H9 (cell line): ENCODE measurements around the gene AMBRA1. TPM values are rescaled to one million over a fixed set of nuclear protein-coding genes. Genes with fewer than 3 reads are reported as not detected.

Source experiments
- DNase-seq: peaks from one replicate; pipeline ENCODE4 v3.0.0-alpha.2; 2017
- H2AFZ ChIP-seq: one replicate; pipeline ENCODE4 v1.6.1; 2013; ENCODE audit warnings: mild to moderate bottlenecking, low read length, control low read depth, moderate library complexity
- H2AK5ac ChIP-seq: 2 replicates; pipeline ENCODE4 v1.6.1; 2013; ENCODE audit warnings: low read length, control low read depth, mixed read lengths; ENCODE audit not compliant: insufficient read length
- H2BK120ac ChIP-seq: one replicate; pipeline ENCODE4 v1.6.1; 2013; ENCODE audit warnings: low read depth, mild to moderate bottlenecking, low read length, control low read depth, inconsistent platforms; ENCODE audit not compliant: poor library complexity, severe bottlenecking
- H2BK12ac ChIP-seq: 2 replicates; pipeline ENCODE4 v1.6.1; 2013; ENCODE audit warnings: low read length, control low read depth, mixed read lengths, low read depth; ENCODE audit not compliant: insufficient read length
- H2BK15ac ChIP-seq: 2 replicates; pipeline ENCODE4 v1.6.1; 2013; ENCODE audit warnings: low read depth, low read length, control low read depth
- H2BK20ac ChIP-seq: one replicate; pipeline ENCODE4 v1.6.1; 2013; ENCODE audit warnings: low read depth, mild to moderate bottlenecking, low read length, control low read depth, inconsistent platforms; ENCODE audit not compliant: poor library complexity, severe bottlenecking
- H2BK5ac ChIP-seq: 2 replicates; pipeline ENCODE4 v1.6.1; 2013; ENCODE audit warnings: low read length, control low read depth, mixed read lengths; ENCODE audit not compliant: insufficient read length
- H3K14ac ChIP-seq: 2 replicates; pipeline ENCODE4 v1.6.1; 2013; ENCODE audit warnings: low read length, control low read depth; ENCODE audit not compliant: insufficient read depth
- H3K18ac ChIP-seq: 2 replicates; pipeline ENCODE4 v1.6.1; 2013; ENCODE audit warnings: low read depth, mild to moderate bottlenecking, mixed read lengths, low read length, control low read depth; ENCODE audit not compliant: insufficient read length
- H3K23ac ChIP-seq: 2 replicates; pipeline ENCODE4 v1.6.1; 2013; ENCODE audit warnings: low read length, control low read depth, mixed read lengths, low read depth; ENCODE audit not compliant: insufficient read length
- H3K23me2 ChIP-seq: 2 replicates; pipeline ENCODE4 v1.6.1; 2013; ENCODE audit warnings: low read depth, mild to moderate bottlenecking, mixed read lengths, low read length, control low read depth; ENCODE audit not compliant: insufficient read length, poor library complexity, severe bottlenecking
- H3K27ac ChIP-seq: 2 replicates; pipeline ENCODE4 v1.5.1; 2013; ENCODE audit warnings: low read length, control low read depth, mixed read lengths, low read depth; ENCODE audit not compliant: insufficient read length
- H3K27me3 ChIP-seq: 2 replicates; pipeline ENCODE4 v1.6.1; 2013; ENCODE audit warnings: low read length, control low read depth, inconsistent platforms; ENCODE audit not compliant: insufficient read depth
- H3K4ac ChIP-seq: 2 replicates; pipeline ENCODE4 v1.6.1; 2013; ENCODE audit warnings: low read depth, mild to moderate bottlenecking, control low read depth, inconsistent platforms, low read length, moderate library complexity
- H3K4me1 ChIP-seq: 2 replicates; pipeline ENCODE4 v1.6.1; 2013; ENCODE audit warnings: low read length, control low read depth, inconsistent platforms; ENCODE audit not compliant: insufficient read depth
- H3K4me2 ChIP-seq: 2 replicates; pipeline ENCODE4 v1.6.1; 2013; ENCODE audit warnings: low read length, control low read depth, mixed read lengths; ENCODE audit not compliant: insufficient read length, insufficient read depth
- H3K56ac ChIP-seq: 2 replicates; pipeline ENCODE4 v1.6.1; 2013; ENCODE audit warnings: low read depth, mild to moderate bottlenecking, mixed read lengths, low read length, control low read depth; ENCODE audit not compliant: insufficient read length
- H3K79me1 ChIP-seq: 2 replicates; pipeline ENCODE4 v1.6.1; 2013; ENCODE audit warnings: low read depth, mild to moderate bottlenecking, moderate library complexity, low read length, control low read depth, inconsistent platforms; ENCODE audit not compliant: insufficient read depth, poor library complexity, severe bottlenecking
- H3K79me2 ChIP-seq: 2 replicates; pipeline ENCODE4 v1.6.1; 2013; ENCODE audit warnings: low read length, control low read depth, inconsistent platforms; ENCODE audit not compliant: insufficient read depth
- H3K9ac ChIP-seq: 2 replicates; pipeline ENCODE4 v1.6.1; 2013; ENCODE audit warnings: low read length, control low read depth, mixed read lengths; ENCODE audit not compliant: insufficient read length; ENCODE audit errors: extremely low read depth
- H3K9me3 ChIP-seq: one replicate; pipeline ENCODE4 v1.6.1; 2013; ENCODE audit warnings: low read depth, low read length, inconsistent platforms; ENCODE audit not compliant: control insufficient read depth
- H3T11ph ChIP-seq: one replicate; pipeline ENCODE4 v1.6.1; 2013; ENCODE audit warnings: mild to moderate bottlenecking, low read length, control low read depth, inconsistent platforms
- H4K20me1 ChIP-seq: one replicate; pipeline ENCODE4 v1.6.1; 2013; ENCODE audit not compliant: control insufficient read depth, insufficient read length, insufficient read depth
- H4K5ac ChIP-seq: 2 replicates; pipeline ENCODE4 v1.6.1; 2013; ENCODE audit warnings: low read depth, mild to moderate bottlenecking, mixed read lengths, low read length, control low read depth; ENCODE audit not compliant: insufficient read length
- H4K8ac ChIP-seq: replicated peaks from 2 replicates; pipeline ENCODE4 v1.6.1; 2013; ENCODE audit warnings: low read length, control low read depth, mixed read lengths, low read depth; ENCODE audit not compliant: insufficient read length
- H4K91ac ChIP-seq: 2 replicates; pipeline ENCODE4 v1.6.1; 2013; ENCODE audit warnings: low read depth, mild to moderate bottlenecking, moderate library complexity, mixed read lengths, low read length, control low read depth; ENCODE audit not compliant: insufficient read length
- H3K27ac Mint-ChIP-seq, 3 experiments: 2 replicates in 2 of 3; 3 replicates in 1 of 3; pipeline ENCODE4 v1.8.0; 2020 to 2021; ENCODE audit warnings: mixed read lengths in 3 of 3, mild to moderate bottlenecking in 1 of 3, moderate library complexity in 1 of 3
- H3K27me3 Mint-ChIP-seq: 2 replicates; pipeline ENCODE4 v1.8.0; 2021; ENCODE audit warnings: low read depth, mild to moderate bottlenecking, moderate library complexity, mixed read lengths
- H3K36me3 Mint-ChIP-seq, 3 experiments: 2 replicates in 2 of 3; 3 replicates in 1 of 3; pipeline ENCODE4 v1.8.0; 2020 to 2021; ENCODE audit warnings: low read depth in 3 of 3, mixed read lengths in 3 of 3; ENCODE audit not compliant: insufficient read depth in 1 of 3
- H3K4me1 Mint-ChIP-seq, 2 experiments: 2 replicates each; pipeline ENCODE4 v1.8.0; 2020; ENCODE audit warnings: mixed read lengths in 2 of 2
- H3K4me3 Mint-ChIP-seq, 2 experiments: 2 replicates in 1 of 2; 3 replicates in 1 of 2; pipeline ENCODE4 v1.8.0; 2020 to 2021; ENCODE audit warnings: mild to moderate bottlenecking in 2 of 2, mixed read lengths in 2 of 2, moderate library complexity in 1 of 2
- H3K9me3 Mint-ChIP-seq, 2 experiments: 2 replicates in 1 of 2; 3 replicates in 1 of 2; pipeline ENCODE4 v1.8.0; 2020; ENCODE audit warnings: mild to moderate bottlenecking in 2 of 2, mixed read lengths in 2 of 2, moderate library complexity in 1 of 2
- WGBS: extraction: QIAGEN DNeasy Blood & Tissue Kit; methylation state at CpG from one replicate; pipeline ENCODE4 v1.1.7; 2013; ENCODE audit warnings: missing lambda C conversion rate, low lambda C conversion rate, mixed read lengths; ENCODE audit not compliant: insufficient read length; ENCODE audit errors: extremely low coverage; 5-methylcytosine and 5-hydroxymethylcytosine counted together
- total RNA-seq: library from RNA; stranded (reverse); gene quantifications from 2 replicates; pipeline ENCODE4 v1.2.1, GENCODE V29; 2021
- TF ChIP-seq, protein P1 (sequence below): fragments of 200-600 bp; sonication (generic); conservative IDR thresholded peaks from 3 replicates; pipeline ENCODE4 v1.8.0; 2021; ENCODE audit warnings: antibody characterized with exemption, mild to moderate bottlenecking

AMBRA1 gene
- total RNA-seq, 1 experiment from 2014 or later, result 37.5 TPM

DNA sequence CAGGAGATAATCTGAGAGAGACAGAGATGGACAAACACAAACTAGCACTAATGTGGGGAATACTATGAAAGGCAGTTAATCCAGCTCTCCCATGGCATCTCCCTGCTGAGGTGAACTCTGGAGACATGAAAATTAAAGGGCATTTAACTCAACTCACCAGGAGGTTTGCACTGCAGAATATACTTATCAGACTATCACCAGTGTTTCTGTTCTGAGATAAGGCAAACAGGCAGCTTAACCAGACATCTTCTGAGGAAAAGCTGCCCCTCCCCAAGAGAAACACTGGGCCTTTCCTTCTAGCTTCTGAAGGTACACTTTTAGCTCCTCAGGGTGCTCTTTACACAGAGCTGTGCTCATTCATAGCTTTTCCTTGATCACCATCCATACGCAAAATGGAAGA lies 85.5 kb downstream of the AMBRA1 start:
- H3K4me2 ChIP-seq, result no peak overlapping the region
- H4K20me1 ChIP-seq, result no peaks in the 10 kb centered on the region
- no peak overlapping the region for H2BK5ac ChIP-seq
- no peak overlapping the region for H4K91ac ChIP-seq
- no CpG with 5 or more reads among the region's 1 CpG for WGBS
- H3K79me2 ChIP-seq, result no peaks in the 10 kb centered on the region
- H3K9me3 Mint-ChIP-seq, result no peaks in the 10 kb centered on the region
- H2AK5ac ChIP-seq, result no peak overlapping the region
- no peaks in the 10 kb centered on the region for H3K23me2 ChIP-seq
- no peak overlapping the region for H2BK12ac ChIP-seq
- no peak overlapping the region for H3K9ac ChIP-seq
- H3K23ac ChIP-seq, result no peak overlapping the region
- H3K4me1 Mint-ChIP-seq, result peaks cover 39 to 46% of the 10 kb centered on the region in 2 experiments
- H3K9me3 ChIP-seq, result no peaks in the 10 kb centered on the region
- H3K14ac ChIP-seq, result no peak overlapping the region
- no peak overlapping the region for H2BK120ac ChIP-seq
- no peak overlapping the region for H4K8ac ChIP-seq
- H3K79me1 ChIP-seq, result no peaks in the 10 kb centered on the region
- TF ChIP-seq, protein P1, sequence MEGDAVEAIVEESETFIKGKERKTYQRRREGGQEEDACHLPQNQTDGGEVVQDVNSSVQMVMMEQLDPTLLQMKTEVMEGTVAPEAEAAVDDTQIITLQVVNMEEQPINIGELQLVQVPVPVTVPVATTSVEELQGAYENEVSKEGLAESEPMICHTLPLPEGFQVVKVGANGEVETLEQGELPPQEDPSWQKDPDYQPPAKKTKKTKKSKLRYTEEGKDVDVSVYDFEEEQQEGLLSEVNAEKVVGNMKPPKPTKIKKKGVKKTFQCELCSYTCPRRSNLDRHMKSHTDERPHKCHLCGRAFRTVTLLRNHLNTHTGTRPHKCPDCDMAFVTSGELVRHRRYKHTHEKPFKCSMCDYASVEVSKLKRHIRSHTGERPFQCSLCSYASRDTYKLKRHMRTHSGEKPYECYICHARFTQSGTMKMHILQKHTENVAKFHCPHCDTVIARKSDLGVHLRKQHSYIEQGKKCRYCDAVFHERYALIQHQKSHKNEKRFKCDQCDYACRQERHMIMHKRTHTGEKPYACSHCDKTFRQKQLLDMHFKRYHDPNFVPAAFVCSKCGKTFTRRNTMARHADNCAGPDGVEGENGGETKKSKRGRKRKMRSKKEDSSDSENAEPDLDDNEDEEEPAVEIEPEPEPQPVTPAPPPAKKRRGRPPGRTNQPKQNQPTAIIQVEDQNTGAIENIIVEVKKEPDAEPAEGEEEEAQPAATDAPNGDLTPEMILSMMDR, result no peak
- peaks cover 8 to 13% (median 10%) of the 10 kb centered on the region in 3 experiments for H3K36me3 Mint-ChIP-seq
- DNase-seq, result no peak
- H3K27ac ChIP-seq, result no peak overlapping the region
- no peak overlapping the region for H2BK20ac ChIP-seq
- no peak overlapping the region for H3K27ac Mint-ChIP-seq
- H3K56ac ChIP-seq, result no peak overlapping the region
- peaks cover 10% of the 10 kb centered on the region for H3K4me1 ChIP-seq
- no peak overlapping the region for H3K4ac ChIP-seq
- no peak overlapping the region for H4K5ac ChIP-seq
- H3K4me3 Mint-ChIP-seq, result no peak overlapping the region
- no peaks in the 10 kb centered on the region for H3K27me3 ChIP-seq
- no peaks in the 10 kb centered on the region for H3K27me3 Mint-ChIP-seq
- H3K18ac ChIP-seq, result no peak overlapping the region
- no peak overlapping the region for H2BK15ac ChIP-seq
- no peak overlapping the region for H3T11ph ChIP-seq
- H2AFZ ChIP-seq, result no peak overlapping the region
